MCF 10A (cell line): ENCODE data around the gene TNFRSF9. TPM values are rescaled to one million over a fixed set of nuclear protein-coding genes. Genes with fewer than 3 reads are reported as not detected.

ENCODE experiments used
- Bru-seq: library from RNA; stranded (reverse); fragments of 400-500 nt; gene quantifications from one replicate; lab custom pipeline; 2021; lab: Mats Ljungman, UMichigan
- BruChase-seq, 2 experiments: library from RNA; stranded (reverse); fragments of 400-500 nt; gene quantifications; one replicate each; lab custom pipeline; 2021; lab: Mats Ljungman, UMichigan
- BruUV-seq: library from RNA; stranded (reverse); fragments of 400-500 nt; replicated peaks from 2 replicates; lab custom pipeline; 2021; lab: Mats Ljungman, UMichigan
- CTCF ChIA-PET: fragments of 300-600 bp; sonication (Branson Sonifier 250); formaldehyde crosslinking; extraction: SDS; loops from one replicate; lab custom pipeline; 2021; ENCODE audit warnings: antibody characterized with exemption, inconsistent platforms; lab: Yijun Ruan, JAX
- POLR2A ChIA-PET: fragments of 300-600, 350-650 bp; sonication (Branson Sonifier 250); formaldehyde crosslinking; extraction: SDS; loops from one replicate; lab custom pipeline; 2020; ENCODE audit warnings: antibody characterized with exemption, inconsistent platforms; lab: Yijun Ruan, JAX
- DNase-seq: peaks from one replicate; pipeline ENCODE4 v3.0.0-alpha.2; 2018; ENCODE audit not compliant: unreplicated experiment
- H3K27ac Mint-ChIP-seq: one replicate; pipeline ENCODE4 v1.8.0; 2022; ENCODE audit warnings: mild to moderate bottlenecking, low read depth, mixed read lengths; ENCODE audit not compliant: unreplicated experiment
- H3K27me3 Mint-ChIP-seq: one replicate; pipeline ENCODE4 v1.8.0; 2022; ENCODE audit warnings: mixed read lengths; ENCODE audit not compliant: insufficient read depth, unreplicated experiment
- H3K36me3 Mint-ChIP-seq: one replicate; pipeline ENCODE4 v1.8.0; 2022; ENCODE audit warnings: mild to moderate bottlenecking, moderate library complexity, mixed read lengths; ENCODE audit not compliant: insufficient read depth, unreplicated experiment
- H3K4me1 Mint-ChIP-seq: one replicate; pipeline ENCODE4 v1.8.0; 2022; ENCODE audit warnings: mixed read lengths; ENCODE audit not compliant: insufficient read depth, unreplicated experiment
- H3K4me3 Mint-ChIP-seq: one replicate; pipeline ENCODE4 v1.8.0; 2022; ENCODE audit warnings: mild to moderate bottlenecking, moderate library complexity, mixed read lengths; ENCODE audit not compliant: unreplicated experiment
- H3K9me3 Mint-ChIP-seq: one replicate; pipeline ENCODE4 v1.8.0; 2022; ENCODE audit warnings: mixed read lengths; ENCODE audit not compliant: unreplicated experiment
- intact Hi-C: fragments of 100-400 bp; cut with micrococcal nuclease; formaldehyde crosslinking; loops from 2 replicates; pipeline ENCODE4 v1.14.1; 2022
- long read RNA-seq: library from polyadenylated mRNA; stranded (forward); transcript quantifications from one replicate; pipeline ENCODE4 v2.0.0, GENCODE V29; 2022
- total RNA-seq: library from RNA; stranded (reverse); gene quantifications from 2 replicates; pipeline ENCODE4 v1.2.3, GENCODE V29; 2022
- TF ChIP-seq, protein P1 (sequence below): fragments of 200-600 bp; IDR thresholded peaks from one replicate; pipeline ENCODE4 v1.8.0; 2022; ENCODE audit warnings: antibody characterized with exemption, mild to moderate bottlenecking; ENCODE audit not compliant: unreplicated experiment

The TNFRSF9 gene
- total RNA-seq (0.98 and 2.7 TPM in 2 replicates), Bru-seq, nascent RNA (percentile 34 among the genes with signal in this experiment), BruChase-seq, experiment 1, labeled RNA remaining after a 6-hour chase (percentile 52 among the genes with signal in this experiment), BruChase-seq, experiment 2, labeled RNA remaining after a 2-hour chase (percentile 39 among the genes with signal in this experiment)
- long read RNA-seq, partial matches to known transcripts: 0 of 1 reads
- long read RNA-seq, other reads (novel, unspliced or antisense): 1 of 1 reads

- Mint-ChIP-seq H3K27me3 (peaks cover 43% of the 10 kb centered on the region), H3K27ac (no peak within 1 kb of the TSS), H3K36me3 (no peaks in the 10 kb centered on the region), H3K4me1 (peaks cover 30% of the 10 kb centered on the region), H3K4me3 (no peak within 1 kb of the TSS), H3K9me3 (no peaks in the 10 kb centered on the region)
- peak; percentile 59 for DNase-seq
- TF ChIP-seq, protein P1, sequence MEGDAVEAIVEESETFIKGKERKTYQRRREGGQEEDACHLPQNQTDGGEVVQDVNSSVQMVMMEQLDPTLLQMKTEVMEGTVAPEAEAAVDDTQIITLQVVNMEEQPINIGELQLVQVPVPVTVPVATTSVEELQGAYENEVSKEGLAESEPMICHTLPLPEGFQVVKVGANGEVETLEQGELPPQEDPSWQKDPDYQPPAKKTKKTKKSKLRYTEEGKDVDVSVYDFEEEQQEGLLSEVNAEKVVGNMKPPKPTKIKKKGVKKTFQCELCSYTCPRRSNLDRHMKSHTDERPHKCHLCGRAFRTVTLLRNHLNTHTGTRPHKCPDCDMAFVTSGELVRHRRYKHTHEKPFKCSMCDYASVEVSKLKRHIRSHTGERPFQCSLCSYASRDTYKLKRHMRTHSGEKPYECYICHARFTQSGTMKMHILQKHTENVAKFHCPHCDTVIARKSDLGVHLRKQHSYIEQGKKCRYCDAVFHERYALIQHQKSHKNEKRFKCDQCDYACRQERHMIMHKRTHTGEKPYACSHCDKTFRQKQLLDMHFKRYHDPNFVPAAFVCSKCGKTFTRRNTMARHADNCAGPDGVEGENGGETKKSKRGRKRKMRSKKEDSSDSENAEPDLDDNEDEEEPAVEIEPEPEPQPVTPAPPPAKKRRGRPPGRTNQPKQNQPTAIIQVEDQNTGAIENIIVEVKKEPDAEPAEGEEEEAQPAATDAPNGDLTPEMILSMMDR: no peak
- no TSS peak for BruUV-seq
- CTCF ChIA-PET: no interaction called here
- intact Hi-C loops: no loop called here
- POLR2A ChIA-PET: interaction anchor here (1.2 to 1.3 kb wide), 2 partner anchors 8 to 35 kb away, joined by 4 to 5 read pairs; no protein-coding TSS in a partner anchor
Observed at GRCh38 chr1:7940745-7941436, at the start of gene TNFRSF9. TSS of gene TNFRSF9 (minus strand) at chr1:7940839. CDS start at chr1:7939994, 845 bp downstream.

- Mint-ChIP-seq H3K4me3 (no peak overlapping the region), H3K27me3 (no peaks in the 10 kb centered on the region), H3K36me3 (peaks cover 31% of the 10 kb centered on the region), H3K9me3 (peaks cover 10% of the 10 kb centered on the region), H3K4me1 (peaks cover 15% of the 10 kb centered on the region), H3K27ac (no peak overlapping the region)
- POLR2A ChIA-PET: interaction anchor here (0.9 to 2.7 kb wide), 7 partner anchors 7 to 358 kb away, joined by 3 to 12 read pairs (median 3); no protein-coding TSS in a partner anchor
- DNase-seq: no peak
- intact Hi-C loops: no loop called here
- TF ChIP-seq, protein P1: no peak
- no TSS peak for BruUV-seq
- CTCF ChIA-PET: interaction anchor here (0.6 to 2.5 kb wide), 4 partner anchors 14 to 452 kb away, joined by 3 to 21 read pairs (median 4); no protein-coding TSS in a partner anchor
Observed at GRCh38 chr1:7989762-7990428, 49.3 kb upstream of the TNFRSF9 start.

DNA sequence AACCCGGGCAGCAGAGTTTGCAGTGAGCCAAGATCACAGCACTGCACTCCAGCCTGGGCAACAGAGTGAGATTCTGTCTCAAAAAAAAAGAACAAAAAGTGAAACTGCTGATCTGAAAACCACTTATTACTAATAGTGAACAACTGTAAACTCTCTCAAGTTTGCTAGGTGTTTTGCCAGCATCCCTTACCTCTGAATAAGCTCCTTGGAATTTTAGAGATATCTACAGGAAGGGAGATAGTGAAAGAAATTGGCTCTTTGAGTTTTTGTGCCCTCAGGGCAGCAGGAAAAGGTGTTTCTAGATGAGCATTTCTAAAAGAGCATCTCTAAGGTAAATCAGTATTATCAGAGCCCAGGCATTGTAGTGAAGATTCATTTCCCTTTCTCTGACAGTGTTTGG is 47.9 kb upstream of the TNFRSF9 start:
- BruUV-seq: no TSS peak
- peaks cover 44% of the 10 kb centered on the region for H3K36me3 Mint-ChIP-seq
- H3K4me3 Mint-ChIP-seq: no peak overlapping the region
- TF ChIP-seq, protein P1: no peak
- no peak for DNase-seq
- H3K27ac Mint-ChIP-seq: no peak overlapping the region
- intact Hi-C loops: no loop called here
- H3K4me1 Mint-ChIP-seq: peaks cover 12% of the 10 kb centered on the region
- ChIA-PET POLR2A (interaction anchor here (0.7 to 2.7 kb wide), 10 partner anchors 9 to 359 kb away, joined by 3 to 12 read pairs (median 4); no protein-coding TSS in a partner anchor), CTCF (interaction anchor here (0.8 to 2.5 kb wide), 3 partner anchors 13 to 327 kb away, joined by 3 to 21 read pairs (median 12); no protein-coding TSS in a partner anchor)
- H3K27me3 Mint-ChIP-seq: no peaks in the 10 kb centered on the region
- H3K9me3 Mint-ChIP-seq: peaks cover 10% of the 10 kb centered on the region
